A673 (cell line): ENCODE measurements around the gene TUBB.

Source experiments
- EZH2 ChIP-seq: fragments of 200-600 bp; sonication (generic); IDR thresholded peaks from 2 replicates; pipeline ENCODE4 v1.6.1; 2017; ENCODE audit warnings: borderline replicate concordance, low read depth, mild to moderate bottlenecking, mixed read lengths, antibody characterized with exemption, low read length; ENCODE audit not compliant: poor library complexity, severe bottlenecking
- TF ChIP-seq, protein P1 (sequence below): fragments of 300-800, 200-600 bp; sonication (generic); conservative IDR thresholded peaks from 2 replicates; pipeline ENCODE4 v1.5.1; 2017; ENCODE audit warnings: low read depth, mild to moderate bottlenecking, antibody characterized with exemption, low read length, moderate library complexity, mixed read lengths

- TF ChIP-seq, protein P1, sequence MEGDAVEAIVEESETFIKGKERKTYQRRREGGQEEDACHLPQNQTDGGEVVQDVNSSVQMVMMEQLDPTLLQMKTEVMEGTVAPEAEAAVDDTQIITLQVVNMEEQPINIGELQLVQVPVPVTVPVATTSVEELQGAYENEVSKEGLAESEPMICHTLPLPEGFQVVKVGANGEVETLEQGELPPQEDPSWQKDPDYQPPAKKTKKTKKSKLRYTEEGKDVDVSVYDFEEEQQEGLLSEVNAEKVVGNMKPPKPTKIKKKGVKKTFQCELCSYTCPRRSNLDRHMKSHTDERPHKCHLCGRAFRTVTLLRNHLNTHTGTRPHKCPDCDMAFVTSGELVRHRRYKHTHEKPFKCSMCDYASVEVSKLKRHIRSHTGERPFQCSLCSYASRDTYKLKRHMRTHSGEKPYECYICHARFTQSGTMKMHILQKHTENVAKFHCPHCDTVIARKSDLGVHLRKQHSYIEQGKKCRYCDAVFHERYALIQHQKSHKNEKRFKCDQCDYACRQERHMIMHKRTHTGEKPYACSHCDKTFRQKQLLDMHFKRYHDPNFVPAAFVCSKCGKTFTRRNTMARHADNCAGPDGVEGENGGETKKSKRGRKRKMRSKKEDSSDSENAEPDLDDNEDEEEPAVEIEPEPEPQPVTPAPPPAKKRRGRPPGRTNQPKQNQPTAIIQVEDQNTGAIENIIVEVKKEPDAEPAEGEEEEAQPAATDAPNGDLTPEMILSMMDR = no peak
- TF ChIP-seq EZH2 = no peak
Measured at GRCh38 chr6:30726506-30727413, 6.6 kb downstream of the TUBB start.
